Measurements from ENCODE around the gene MISP.

- TF ChIP-seq NCOA2 (CRISPR knock-in tag; IDR thresholded peaks at IDR 0.05) (no peak), HMG20A (CRISPR knock-in tag; IDR thresholded peaks at IDR 0.05; ENCODE audit: borderline replicate concordance) (no peak), ZNF777 (CRISPR knock-in tag; IDR thresholded peaks at IDR 0.05) (no peak), ZNF350 (CRISPR knock-in tag; IDR thresholded peaks at IDR 0.05; ENCODE audit: borderline replicate concordance, low read depth) (no peak), POLR2A (IDR thresholded peaks at IDR 0.05; ENCODE audit: insufficient read depth in 1 of 2, low read depth in 2 of 2, low read length in 2 of 2) (no peak), FOXJ3 (CRISPR knock-in tag; IDR thresholded peaks at IDR 0.05; ENCODE audit: borderline replicate concordance) (no peak), JUN (CRISPR knock-in tag; IDR thresholded peaks at IDR 0.05) (no peak), ZNF329 (CRISPR knock-in tag; IDR thresholded peaks at IDR 0.05; ENCODE audit: low read depth) (no peak), ZNF407 (CRISPR knock-in tag; IDR thresholded peaks at IDR 0.05; ENCODE audit: not compliant biosample characterization) (no peak), FOSL1 (CRISPR knock-in tag; IDR thresholded peaks at IDR 0.05; ENCODE audit: borderline replicate concordance) (no peak), CTCF (CRISPR knock-in tag; IDR thresholded peaks at IDR 0.05) (no peak), EP300 (IDR thresholded peaks at IDR 0.05; ENCODE audit: low read depth in 2 of 2, low read length in 2 of 2) (no peak), EP300 (CRISPR knock-in tag; IDR thresholded peaks at IDR 0.05; ENCODE audit: borderline replicate concordance) (no peak), MLX (CRISPR knock-in tag; IDR thresholded peaks at IDR 0.05) (no peak), ZFP91 (CRISPR knock-in tag; IDR thresholded peaks at IDR 0.05; ENCODE audit: borderline replicate concordance) (no peak)
Measured at GRCh38 chr19:787536-787935, 36.6 kb downstream of the MISP start.

Data from HepG2 (cell line).